Cardiac septum (tissue), 1 donor: ENCODE results near the gene TNF. TPM values are rescaled to one million over a fixed set of nuclear protein-coding genes. Genes with fewer than 3 reads are reported as not detected.

Experiments used
- DNase-seq: peaks from one replicate; pipeline ENCODE4 v3.0.0-alpha.2; 2020; ENCODE audit warnings: low spot score
- intact Hi-C: fragments of 100-400 bp; cut with DNase I; formaldehyde crosslinking; loops from one replicate; pipeline ENCODE4 v1.14.0; 2022
- long read RNA-seq: library from polyadenylated mRNA; unstranded; transcript quantifications from one replicate; pipeline ENCODE4 v2.0.0, GENCODE V29; 2021
- total RNA-seq: library from RNA; stranded (reverse); fragmentation: NEBNext Ultra II Directional; extraction: Animal tissue kit (Norgen Biotek cat#: 25700); gene quantifications from one replicate; pipeline ENCODE4 v1.2.1, GENCODE V29; 2021
- donor health status: DM: no; HTN: no; CAD: no.

The TNF gene
- 0.38 TPM for total RNA-seq
- long read RNA-seq, result 0 reads

GRCh38 chr6:31575335-31575901 lies at the start of gene TNF:
TNF (plus strand) TSS chr6:31575565; CDS start chr6:31575742, 177 bp downstream.
- no peak for DNase-seq
- intact Hi-C loops, result no loop called here

DNA sequence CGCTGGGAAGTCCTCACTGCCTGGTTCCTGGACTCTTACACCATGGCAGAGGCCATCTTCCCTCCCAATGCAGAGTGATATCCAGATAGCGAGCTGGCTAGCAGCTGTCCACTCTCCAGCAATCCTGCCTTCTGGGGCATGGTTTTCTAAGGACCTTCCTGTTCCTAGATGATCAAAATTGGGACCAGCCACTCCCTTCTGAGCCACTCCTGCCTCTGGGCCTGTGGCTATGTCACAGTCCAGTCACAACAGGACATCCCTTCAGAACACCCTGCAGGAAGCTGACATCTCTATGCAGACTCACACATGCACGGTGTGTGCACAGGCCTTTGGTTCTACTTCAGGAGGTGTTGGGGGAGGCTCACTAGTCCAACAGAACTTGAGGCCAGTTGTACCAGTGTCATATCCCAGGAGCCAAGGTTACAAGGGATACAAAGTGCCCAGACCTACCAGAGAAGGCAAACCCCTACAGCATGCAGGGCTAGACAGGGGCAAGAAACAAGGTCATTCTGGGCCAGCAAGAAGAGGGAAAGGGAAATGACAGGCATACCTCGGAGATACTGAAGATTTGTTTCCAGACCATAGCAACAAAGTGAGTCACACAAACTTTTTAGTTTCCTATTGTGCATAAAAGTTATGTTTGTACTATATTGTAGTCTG lies 49.3 kb upstream of the TNF start:
- no peak for DNase-seq

GRCh38 chr6:31528307-31528777 lies 47.0 kb upstream of the TNF start:
- intact Hi-C loops, result no loop called here
- DNase-seq, result no peak

More for the DNA sequence above, 49.3 kb upstream of the TNF start:
- intact Hi-C loops, result no loop called here

GRCh38 chr6:31528821-31529328 lies 46.5 kb upstream of the TNF start, which contains the start of gene MCCD1:
MCCD1 (plus strand) TSS chr6:31528962; CDS start chr6:31529015, 53 bp downstream.
- intact Hi-C loops, result no loop called here
- DNase-seq, result no peak

DNA sequence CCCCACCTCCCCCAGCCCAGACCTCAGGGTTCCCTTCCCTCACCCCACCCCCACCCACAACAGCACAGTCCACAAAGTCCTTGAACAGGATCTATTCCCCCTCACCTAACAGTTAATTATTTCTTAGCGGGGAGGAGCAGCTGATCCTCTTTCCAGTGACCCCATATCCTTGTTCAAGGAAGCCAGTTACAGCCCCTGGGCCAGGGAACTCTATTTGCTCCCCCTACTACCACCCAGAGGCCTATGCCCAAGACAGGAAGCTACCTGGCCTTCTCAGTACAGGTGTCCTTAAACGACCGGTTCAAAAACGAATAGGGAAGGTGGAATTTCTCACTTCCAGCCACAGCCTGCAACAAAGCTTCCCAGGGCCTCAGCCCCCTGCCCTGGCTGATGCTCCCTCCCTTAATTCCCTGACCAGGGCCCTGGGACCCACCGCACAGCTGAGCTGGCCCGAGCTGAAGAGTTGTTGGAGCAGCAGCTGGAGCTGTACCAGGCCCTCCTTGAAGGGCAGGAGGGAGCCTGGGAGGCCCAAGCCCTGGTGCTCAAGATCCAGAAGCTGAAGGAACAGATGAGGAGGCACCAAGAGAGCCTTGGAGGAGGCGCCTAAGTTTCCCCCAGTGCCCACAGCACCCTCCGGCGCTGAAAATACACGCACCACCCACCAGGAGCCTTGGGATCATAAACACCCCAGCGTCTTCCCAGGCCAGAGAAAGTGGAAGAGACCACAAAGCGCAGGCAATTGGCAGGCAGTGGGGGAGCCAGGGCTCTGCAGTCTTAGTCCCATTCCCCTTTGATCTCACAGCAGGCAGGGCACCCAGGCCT lies 45.8 kb upstream of the TNF start:
- intact Hi-C loops, result no loop called here

DNA sequence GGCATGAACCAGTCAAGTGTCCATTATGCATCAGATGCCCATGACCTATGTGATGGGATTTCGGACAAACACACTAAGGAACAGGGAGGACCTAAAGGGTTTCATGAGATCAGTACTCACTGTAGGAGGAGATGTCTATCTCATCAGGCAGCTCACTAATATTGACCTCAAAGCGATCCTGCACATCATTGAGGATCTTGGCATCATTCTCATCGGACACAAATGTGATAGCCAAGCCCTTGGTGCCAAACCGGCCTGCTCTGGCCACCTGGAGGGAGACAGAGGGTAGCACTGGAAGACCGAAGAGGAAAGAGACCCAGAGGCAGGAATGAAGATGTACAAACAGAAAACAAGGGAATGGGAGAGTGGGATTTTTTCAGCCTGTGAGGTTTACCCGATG lies 44.7 kb upstream of the TNF start:
- intact Hi-C loops, result no loop called here
- DNase-seq, result no peak

More for the DNA sequence above, 45.8 kb upstream of the TNF start:
- no peak for DNase-seq

DNA sequence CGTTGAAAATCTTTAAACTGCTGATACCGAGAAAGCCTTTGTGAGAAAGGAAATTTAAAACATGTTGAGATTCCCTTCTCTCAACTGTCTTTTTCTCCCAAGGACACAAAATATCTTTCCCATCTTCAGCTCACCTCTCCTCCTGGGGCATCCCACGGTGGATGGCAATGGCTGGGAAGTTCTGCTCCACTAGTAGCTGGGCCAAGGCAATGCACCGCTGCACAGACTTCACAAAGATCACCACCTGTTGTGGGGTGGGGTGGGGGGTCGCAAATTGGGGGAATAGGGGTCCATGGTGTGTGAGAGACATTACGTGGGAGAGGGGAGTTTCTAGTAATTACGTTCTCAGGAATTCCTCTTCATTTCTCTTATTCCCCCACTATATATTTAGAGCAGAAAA lies 44.2 kb upstream of the TNF start:
- intact Hi-C loops, result no loop called here

GRCh38 chr6:31531771-31532643 lies 43.4 kb upstream of the TNF start:
- intact Hi-C loops, result no loop called here

More for the DNA sequence above, 44.2 kb upstream of the TNF start:
- DNase-seq, result no peak

GRCh38 chr6:31532644-31533454 lies 42.5 kb upstream of the TNF start:
- no peak for DNase-seq
- intact Hi-C loops, result no loop called here

More at GRCh38 chr6:31531771-31532643, 43.4 kb upstream of the TNF start:
- DNase-seq, result no peak

DNA sequence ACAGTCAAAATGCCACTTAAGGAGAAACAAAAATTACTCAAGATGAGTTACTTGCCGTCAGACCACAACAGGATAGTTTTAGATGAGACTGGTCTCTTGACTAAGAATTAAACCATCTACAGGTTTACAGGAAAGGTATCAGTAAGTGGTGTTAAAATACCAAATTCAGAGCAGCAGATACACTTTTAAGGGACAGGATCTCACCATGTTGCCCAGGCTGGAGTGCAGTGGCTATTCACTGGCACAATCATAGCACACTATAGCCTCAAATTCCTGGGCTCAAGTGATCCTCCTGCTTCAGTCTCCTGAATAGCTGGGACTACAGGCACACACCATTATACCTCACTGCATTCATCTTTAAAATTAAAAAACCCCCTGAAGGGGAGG lies 41.9 kb upstream of the TNF start:
- intact Hi-C loops, result no loop called here
- no peak for DNase-seq

DNA sequence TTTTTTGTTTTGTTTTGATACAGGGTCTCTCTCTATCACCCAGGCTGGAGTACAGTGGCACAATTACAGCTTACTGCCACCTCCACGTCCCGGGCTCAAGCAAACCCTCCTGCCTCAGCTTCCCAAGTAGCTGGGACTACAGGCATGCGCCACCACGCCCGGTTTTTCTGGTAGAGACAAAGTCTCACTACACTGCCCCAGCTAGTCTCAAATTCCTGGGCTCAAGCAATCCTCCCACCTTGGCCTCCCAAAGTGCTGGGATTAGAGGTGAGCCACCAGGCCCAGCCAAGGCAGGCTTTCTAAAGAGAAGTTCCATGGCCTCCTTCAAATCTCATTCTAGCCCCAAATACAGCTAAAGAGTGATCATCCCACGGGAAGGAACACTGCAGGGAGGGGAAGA lies 41.4 kb upstream of the TNF start:
- DNase-seq, result no peak
- intact Hi-C loops, result no loop called here

DNA sequence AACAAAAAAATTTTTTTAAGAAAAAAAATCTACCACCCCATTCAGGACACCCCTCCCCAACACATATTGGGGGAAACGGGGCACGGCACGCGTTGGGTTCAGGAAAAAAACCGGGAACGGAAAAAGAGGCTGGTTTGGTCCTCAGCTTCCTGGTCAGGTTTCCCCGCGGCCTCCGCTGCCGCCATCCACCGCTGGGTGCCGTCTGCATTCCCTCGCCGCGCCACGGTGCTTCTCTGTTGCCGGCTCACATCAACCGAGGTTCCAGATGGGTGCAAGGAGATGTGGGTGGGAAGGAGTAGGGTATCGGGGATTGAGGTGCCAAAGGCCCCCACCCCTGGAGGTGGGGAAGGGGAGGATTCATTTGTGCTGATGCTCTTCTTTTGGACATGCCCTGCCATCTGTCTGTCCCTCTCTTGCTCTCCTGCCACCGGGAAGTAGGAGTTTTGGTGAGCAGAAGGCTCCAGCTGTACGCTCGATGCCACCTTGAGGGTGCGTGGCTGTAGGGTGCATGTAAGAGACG lies 40.8 kb upstream of the TNF start:
- intact Hi-C loops, result no loop called here
- no peak for DNase-seq

DNA sequence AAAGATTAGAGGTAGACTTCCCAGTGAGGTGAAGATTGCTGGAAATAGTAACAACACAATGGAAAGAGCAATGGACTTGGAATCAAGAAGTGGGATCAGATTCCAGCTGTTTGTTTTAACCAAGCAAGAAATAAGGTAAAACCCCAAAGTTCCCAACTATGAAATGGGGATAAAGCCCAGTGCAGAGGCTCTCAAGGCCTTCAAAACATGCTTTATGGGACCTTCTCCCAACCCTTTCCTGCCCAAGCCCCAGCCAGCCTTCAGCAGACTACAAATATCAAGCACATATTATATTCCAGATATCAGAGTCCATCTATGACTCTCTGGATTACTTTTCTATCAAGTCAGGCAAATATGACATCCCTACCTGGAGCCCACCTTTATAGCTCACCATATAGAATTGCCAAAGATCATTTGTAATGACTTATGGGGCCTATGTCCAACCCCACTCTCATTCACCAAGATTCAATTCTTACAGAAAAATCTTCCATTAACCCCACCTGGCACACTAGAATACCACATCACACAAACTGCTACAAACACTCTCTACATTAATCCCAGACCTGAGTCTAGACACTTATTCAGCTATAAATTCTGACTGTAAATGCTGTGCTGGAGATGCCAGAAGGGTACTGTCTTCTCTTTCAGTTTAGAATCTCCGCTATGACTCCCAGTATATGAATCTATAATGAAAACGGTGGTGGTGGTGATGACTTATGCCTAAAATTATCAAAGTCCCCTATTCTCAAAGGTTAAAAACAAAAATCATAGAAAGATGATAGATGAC lies 39.6 kb upstream of the TNF start:
- intact Hi-C loops, result no loop called here
- DNase-seq, result no peak

GRCh38 chr6:31538805-31539400 lies 36.5 kb upstream of the TNF start:
- intact Hi-C loops, result no loop called here

GRCh38 chr6:31540640-31541039 lies 34.7 kb upstream of the TNF start:
- DNase-seq, result no peak
- intact Hi-C loops, result loop anchor here (5.0 to 10.0 kb wide), 3 partner anchors 294 to 923 kb away; partner anchors contain the start of genes MRPS18B, NELFE, PPP1R10 and SKIC2

More at GRCh38 chr6:31538805-31539400, 36.5 kb upstream of the TNF start:
- DNase-seq, result no peak

GRCh38 chr6:31541059-31541657 lies 34.2 kb upstream of the TNF start:
- no peak for DNase-seq
- intact Hi-C loops, result loop anchor here (5.0 to 10.0 kb wide), 3 partner anchors 294 to 924 kb away; partner anchors contain the start of genes MRPS18B, NELFE, PPP1R10 and SKIC2
